Nephron (organoid): ENCODE measurements around the gene TEX10.

Experiments used
- H3K27ac Mint-ChIP-seq, 3 experiments: 2 replicates each; pipeline ENCODE4 v1.8.0; 2020; ENCODE audit warnings: mixed read lengths in 3 of 3, mild to moderate bottlenecking in 2 of 3, moderate library complexity in 1 of 3
- H3K27me3 Mint-ChIP-seq: 2 replicates; pipeline ENCODE4 v1.8.0; 2021; ENCODE audit warnings: low read depth, mild to moderate bottlenecking, moderate library complexity, mixed read lengths
- H3K36me3 Mint-ChIP-seq: 2 replicates; pipeline ENCODE4 v1.8.0; 2020; ENCODE audit warnings: low read depth, mixed read lengths
- H3K4me1 Mint-ChIP-seq: 2 replicates; pipeline ENCODE4 v1.8.0; 2020; ENCODE audit warnings: mixed read lengths
- H3K4me3 Mint-ChIP-seq, 3 experiments: 2 replicates each; pipeline ENCODE4 v1.8.0; 2020; ENCODE audit warnings: mild to moderate bottlenecking in 3 of 3, mixed read lengths in 3 of 3, moderate library complexity in 2 of 3
- H3K9me3 Mint-ChIP-seq: 2 replicates; pipeline ENCODE4 v1.8.0; 2020; ENCODE audit warnings: mixed read lengths
- CTCF ChIP-seq, 3 experiments: fragments of 200-600 bp; sonication (generic); IDR thresholded peaks; one replicate each; pipeline ENCODE4 v1.5.0; 2021; ENCODE audit warnings: antibody characterized with exemption in 3 of 3; ENCODE audit not compliant: unreplicated experiment in 3 of 3

TEX10 gene

GRCh38 chr9:100355561-100355960, 2.8 kb upstream of the TEX10 start:
- H3K9me3 Mint-ChIP-seq: peaks cover 27% of the 10 kb centered on the region
- no peak for TF ChIP-seq CTCF (IDR thresholded peaks at IDR 0.05; ENCODE audit: unreplicated experiment in 3 of 3)
- H3K4me1 Mint-ChIP-seq: peaks cover 32% of the 10 kb centered on the region
- H3K4me3 Mint-ChIP-seq: peak overlapping the region in 2 of 3 experiments; percentile 11 to 47
- H3K36me3 Mint-ChIP-seq: peaks cover 49% of the 10 kb centered on the region
- no peaks in the 10 kb centered on the region for H3K27me3 Mint-ChIP-seq
- H3K27ac Mint-ChIP-seq: no peak overlapping the region

- peaks cover 38% of the 10 kb centered on the region for H3K4me1 Mint-ChIP-seq
- H3K27ac Mint-ChIP-seq: peak overlapping the region; percentile 26 to 73 (median 38)
- H3K36me3 Mint-ChIP-seq: peaks cover 46% of the 10 kb centered on the region
- H3K9me3 Mint-ChIP-seq: peaks cover 24% of the 10 kb centered on the region
- no peaks in the 10 kb centered on the region for H3K27me3 Mint-ChIP-seq
- peak overlapping the region; percentile 60 to 91 (median 83) for H3K4me3 Mint-ChIP-seq
- TF ChIP-seq CTCF (IDR thresholded peaks at IDR 0.05; ENCODE audit: unreplicated experiment in 3 of 3): no peak
Observed at GRCh38 chr9:100354121-100354800, 1.5 kb upstream of the TEX10 start.

GRCh38 chr9:100352201-100352726, 478 bp downstream of the TEX10 start:
- Mint-ChIP-seq H3K4me1 (peaks cover 42% of the 10 kb centered on the region), H3K36me3 (peaks cover 34% of the 10 kb centered on the region), H3K27me3 (no peaks in the 10 kb centered on the region), H3K9me3 (peaks cover 14% of the 10 kb centered on the region), H3K27ac (peak overlapping the region; percentile 57 to 99 (median 84)), H3K4me3 (peak overlapping the region; percentile 90 to 96 (median 93))
- no peak for TF ChIP-seq CTCF (IDR thresholded peaks at IDR 0.05; ENCODE audit: unreplicated experiment in 3 of 3)

GRCh38 chr9:100351508-100351907, 1.2 kb downstream of the TEX10 start:
- peaks cover 50% of the 10 kb centered on the region for H3K4me1 Mint-ChIP-seq
- H3K27me3 Mint-ChIP-seq: no peaks in the 10 kb centered on the region
- no peak for TF ChIP-seq CTCF (IDR thresholded peaks at IDR 0.05; ENCODE audit: unreplicated experiment in 3 of 3)
- H3K4me3 Mint-ChIP-seq: peak overlapping the region; percentile 90 to 96 (median 93)
- peak overlapping the region; percentile 57 to 99 (median 84) for H3K27ac Mint-ChIP-seq
- peaks cover 32% of the 10 kb centered on the region for H3K36me3 Mint-ChIP-seq
- peaks cover 12% of the 10 kb centered on the region for H3K9me3 Mint-ChIP-seq

- peaks cover 34% of the 10 kb centered on the region for H3K36me3 Mint-ChIP-seq
- H3K9me3 Mint-ChIP-seq: peaks cover 12% of the 10 kb centered on the region
- H3K4me1 Mint-ChIP-seq: peaks cover 51% of the 10 kb centered on the region
- H3K27ac Mint-ChIP-seq: peak overlapping the region; percentile 6 to 23 (median 14)
- TF ChIP-seq CTCF (IDR thresholded peaks at IDR 0.05; ENCODE audit: unreplicated experiment in 3 of 3): no peak
- peak overlapping the region; percentile 13 to 35 (median 27) for H3K4me3 Mint-ChIP-seq
- H3K27me3 Mint-ChIP-seq: no peaks in the 10 kb centered on the region
Observed at GRCh38 chr9:100350188-100350587, 2.6 kb downstream of the TEX10 start.

- Mint-ChIP-seq H3K36me3 (peaks cover 25% of the 10 kb centered on the region), H3K27me3 (no peaks in the 10 kb centered on the region), H3K9me3 (no peaks in the 10 kb centered on the region), H3K27ac (no peak overlapping the region), H3K4me1 (peaks cover 31% of the 10 kb centered on the region), H3K4me3 (no peak overlapping the region)
- TF ChIP-seq CTCF (IDR thresholded peaks at IDR 0.05; ENCODE audit: unreplicated experiment in 3 of 3): no peak
Observed at GRCh38 chr9:100346836-100347235, 5.9 kb downstream of the TEX10 start.
